ENCODE measurements around the gene CPXM1.

- TF ChIP-seq CREM (IDR thresholded peaks at IDR 0.05; ENCODE audit: low read depth) (no peak), NFYB (IDR thresholded peaks at IDR 0.05; ENCODE audit: insufficient read depth, low read depth, low read length) (no peak), HCFC1 (IDR thresholded peaks at IDR 0.05; ENCODE audit: low read length) (no peak), EZH2 (IDR thresholded peaks at IDR 0.05; ENCODE audit: borderline replicate concordance, control insufficient read depth, low read depth, low read length) (no peak), ETV6 (conservative IDR thresholded peaks at IDR 0.05 in 1 of 2, IDR thresholded peaks at IDR 0.05 in 1 of 2; ENCODE audit: borderline replicate concordance in 1 of 2, low read depth in 1 of 2) (no peak), USF1 (IDR thresholded peaks at IDR 0.05; ENCODE audit: borderline replicate concordance, extremely low read length, insufficient read depth, low read depth, low read length) (no peak), POLR2AphosphoS5 (IDR thresholded peaks at IDR 0.05; ENCODE audit: low read length) (no peak), ESRRA (IDR thresholded peaks at IDR 0.05; ENCODE audit: low read length) (no peak), MYC (IDR thresholded peaks at IDR 0.05; ENCODE audit: insufficient read depth, insufficient read length, insufficient replicate concordance, low read length, severe bottlenecking) (no peak), JUND (IDR thresholded peaks at IDR 0.05; ENCODE audit: low read depth, low read length) (no peak), SPI1 (IDR thresholded peaks at IDR 0.05; ENCODE audit: borderline replicate concordance, insufficient read depth, low read depth, low read length) (no peak), KDM1A (IDR thresholded peaks at IDR 0.05; ENCODE audit: borderline replicate concordance) (no peak), SRF (IDR thresholded peaks at IDR 0.05; ENCODE audit: low read depth in 2 of 2, low read length in 2 of 2) (no peak)
- TF ChIP-seq, protein P1, sequence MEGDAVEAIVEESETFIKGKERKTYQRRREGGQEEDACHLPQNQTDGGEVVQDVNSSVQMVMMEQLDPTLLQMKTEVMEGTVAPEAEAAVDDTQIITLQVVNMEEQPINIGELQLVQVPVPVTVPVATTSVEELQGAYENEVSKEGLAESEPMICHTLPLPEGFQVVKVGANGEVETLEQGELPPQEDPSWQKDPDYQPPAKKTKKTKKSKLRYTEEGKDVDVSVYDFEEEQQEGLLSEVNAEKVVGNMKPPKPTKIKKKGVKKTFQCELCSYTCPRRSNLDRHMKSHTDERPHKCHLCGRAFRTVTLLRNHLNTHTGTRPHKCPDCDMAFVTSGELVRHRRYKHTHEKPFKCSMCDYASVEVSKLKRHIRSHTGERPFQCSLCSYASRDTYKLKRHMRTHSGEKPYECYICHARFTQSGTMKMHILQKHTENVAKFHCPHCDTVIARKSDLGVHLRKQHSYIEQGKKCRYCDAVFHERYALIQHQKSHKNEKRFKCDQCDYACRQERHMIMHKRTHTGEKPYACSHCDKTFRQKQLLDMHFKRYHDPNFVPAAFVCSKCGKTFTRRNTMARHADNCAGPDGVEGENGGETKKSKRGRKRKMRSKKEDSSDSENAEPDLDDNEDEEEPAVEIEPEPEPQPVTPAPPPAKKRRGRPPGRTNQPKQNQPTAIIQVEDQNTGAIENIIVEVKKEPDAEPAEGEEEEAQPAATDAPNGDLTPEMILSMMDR (IDR thresholded peaks at IDR 0.05 in 2 of 3, conservative IDR thresholded peaks at IDR 0.05 in 1 of 3; ENCODE audit: control insufficient read depth in 2 of 3, extremely low read depth in 1 of 3, insufficient read depth in 1 of 3, low read depth in 3 of 3, low read length in 3 of 3), result no peak
Observed at GRCh38 chr20:2762578-2763131, 37.8 kb downstream of the CPXM1 start.
